Large intestine (tissue), 3 donors: ENCODE results near the gene C3orf38. TPM values are rescaled to one million over a fixed set of nuclear protein-coding genes. Genes with fewer than 3 reads are reported as not detected.

ENCODE experiments used
- DNase-seq, 2 donors: peaks; one replicate each; pipeline versions ENCODE4 v3.0.0 to v3.0.0-alpha.2; 2013
- H3K27ac ChIP-seq: one replicate; pipeline ENCODE4 v1.5.1; 2013; ENCODE audit warnings: low read length
- H3K27me3 ChIP-seq: 2 replicates; pipeline ENCODE4 v1.6.1; 2013; ENCODE audit warnings: low read length; ENCODE audit not compliant: control insufficient read depth, insufficient read depth
- H3K36me3 ChIP-seq: 2 replicates; pipeline ENCODE4 v1.6.1; 2013; ENCODE audit warnings: low read length; ENCODE audit not compliant: control insufficient read depth, insufficient read depth
- H3K4me1 ChIP-seq: one replicate; pipeline ENCODE4 v1.6.1; 2013; ENCODE audit warnings: low read length; ENCODE audit not compliant: control insufficient read depth, insufficient read depth
- H3K4me3 ChIP-seq: one replicate; pipeline ENCODE4 v1.5.1; 2013; ENCODE audit warnings: low read length
- H3K9me3 ChIP-seq: one replicate; pipeline ENCODE4 v1.6.1; 2013; ENCODE audit warnings: mild to moderate bottlenecking, low read depth, low read length, moderate library complexity; ENCODE audit not compliant: control insufficient read depth
- WGBS: methylation state at CpG from one replicate; pipeline ENCODE4 v1.1.5; 2013; ENCODE audit warnings: low lambda C conversion rate; ENCODE audit not compliant: insufficient coverage; 5-methylcytosine and 5-hydroxymethylcytosine counted together
- polyA plus RNA-seq: library from polyadenylated mRNA; unstranded; fragments of 120-200 nt; gene quantifications from one replicate; pipeline ENCODE4 v1.2.1, GENCODE V29; 2013

Gene C3orf38
- polyA plus RNA-seq, 1 donor, result 18.1 TPM

DNA sequence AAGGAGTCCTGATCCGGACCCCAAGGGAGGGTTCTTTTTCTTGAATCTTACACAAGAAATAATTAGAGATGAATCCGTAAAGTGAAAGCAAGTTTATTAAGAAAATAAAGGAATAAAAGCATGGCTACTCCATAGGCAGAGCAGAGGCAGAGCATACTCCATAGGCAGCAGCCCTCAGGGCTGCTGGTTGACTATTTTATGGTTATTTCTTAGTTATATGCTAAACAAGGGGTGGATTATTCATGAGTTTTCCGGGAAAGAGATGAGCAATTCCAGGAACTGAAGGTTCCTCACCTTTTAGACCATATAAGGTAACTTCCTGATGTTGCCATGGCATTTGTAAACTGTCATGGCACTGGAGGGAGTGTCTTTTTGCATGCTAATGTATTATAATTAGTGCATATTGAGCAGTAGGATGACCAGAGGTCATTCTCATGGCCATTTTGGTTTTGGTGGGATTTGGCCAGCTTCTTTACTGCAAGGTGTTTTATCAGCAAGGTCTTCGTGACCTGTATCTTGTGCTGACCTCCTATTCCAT lies 42.2 kb downstream of the C3orf38 start:
- H3K27me3 ChIP-seq, result no peaks in the 10 kb centered on the region
- H3K27ac ChIP-seq, result no peak overlapping the region
- no peaks in the 10 kb centered on the region for H3K4me1 ChIP-seq
- H3K4me3 ChIP-seq, result no peak overlapping the region
- no peaks in the 10 kb centered on the region for H3K36me3 ChIP-seq
- no peak for DNase-seq
- no peaks in the 10 kb centered on the region for H3K9me3 ChIP-seq
- 100% methylated on average over 2 of the region's 4 CpGs for whole genome bisulfite sequencing

DNA sequence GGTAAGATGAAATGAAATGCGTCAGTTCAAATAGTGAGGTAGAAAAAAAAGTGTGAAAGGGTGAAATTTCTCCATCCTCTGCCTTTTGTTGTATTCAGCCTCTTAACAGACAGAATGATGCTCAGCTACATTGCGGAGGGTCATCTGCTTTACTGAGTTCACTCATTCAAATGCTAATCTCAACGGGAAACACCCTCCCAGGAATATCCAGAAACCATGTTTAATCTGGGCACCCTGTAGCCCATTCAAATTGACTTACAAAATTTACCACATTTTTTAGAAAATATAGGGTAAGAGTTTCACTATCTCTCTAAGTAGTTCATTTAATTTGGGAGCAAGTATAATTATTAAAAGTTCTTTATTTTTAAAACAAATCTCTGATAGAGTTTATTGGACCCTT lies 42.9 kb downstream of the C3orf38 start:
- Histone ChIP-seq H3K9me3 (no peaks in the 10 kb centered on the region), H3K4me3 (no peak overlapping the region), H3K27me3 (no peaks in the 10 kb centered on the region), H3K4me1 (no peaks in the 10 kb centered on the region), H3K27ac (no peak overlapping the region), H3K36me3 (no peaks in the 10 kb centered on the region)
- DNase-seq, result no peak
- WGBS, result 100% methylated on average over 1 of the region's 3 CpGs

- H3K27ac ChIP-seq, result no peak overlapping the region
- DNase-seq, result no peak
- WGBS, result no CpG with 5 or more reads among the region's 2 CpGs
- H3K27me3 ChIP-seq, result no peaks in the 10 kb centered on the region
- no peak overlapping the region for H3K4me3 ChIP-seq
- no peaks in the 10 kb centered on the region for H3K9me3 ChIP-seq
- no peaks in the 10 kb centered on the region for H3K36me3 ChIP-seq
- H3K4me1 ChIP-seq, result no peaks in the 10 kb centered on the region
Measured at GRCh38 chr3:88195951-88196434, 46.2 kb downstream of the C3orf38 start.

GRCh38 chr3:88198121-88198520 lies 48.4 kb downstream of the C3orf38 start:
- no peaks in the 10 kb centered on the region for H3K27me3 ChIP-seq
- H3K36me3 ChIP-seq, result no peaks in the 10 kb centered on the region
- DNase-seq, result no peak
- WGBS, result 50% methylated on average over 1 of the region's 1 CpG
- H3K27ac ChIP-seq, result no peak overlapping the region
- H3K4me3 ChIP-seq, result no peak overlapping the region
- H3K9me3 ChIP-seq, result no peaks in the 10 kb centered on the region
- H3K4me1 ChIP-seq, result no peaks in the 10 kb centered on the region

- Histone ChIP-seq H3K27me3 (no peaks in the 10 kb centered on the region), H3K36me3 (no peaks in the 10 kb centered on the region), H3K4me1 (no peaks in the 10 kb centered on the region), H3K4me3 (no peak overlapping the region), H3K27ac (no peak overlapping the region), H3K9me3 (no peaks in the 10 kb centered on the region)
- DNase-seq, result peak; percentile 47 to 53
- WGBS, result 40% methylated on average over 1 of the region's 5 CpGs
Measured at GRCh38 chr3:88203642-88204055, 53.9 kb downstream of the C3orf38 start.

Other genes with a start within 250 kb of the C3orf38 start
- gene CGGBP1, start 91.0 kb upstream of the C3orf38 start, polyA plus RNA-seq, result 81.3 TPM
- gene ZNF654, start 90.7 kb upstream of the C3orf38 start, polyA plus RNA-seq, result 13.1 TPM